IPS-18c (cell line): Measurements from ENCODE around the gene OR6C6.
"Not testable (repeated sequence)": the region's sequence is repeated elsewhere in the genome, so short reads cannot be mapped to it uniquely, and the experiment has no call there.

Source experiments
- H3K4me3 ChIP-seq: 2 replicates; pipeline ENCODE4 v1.7.0; 2013; ENCODE audit warnings: low read depth, mild to moderate bottlenecking, low read length, moderate library complexity; ENCODE audit not compliant: insufficient read depth
- H3K9me3 ChIP-seq: one replicate; pipeline ENCODE4 v1.6.1; 2013; ENCODE audit warnings: mild to moderate bottlenecking, low read length, moderate library complexity; ENCODE audit not compliant: control insufficient read depth, insufficient read depth

The OR6C6 gene

DNA sequence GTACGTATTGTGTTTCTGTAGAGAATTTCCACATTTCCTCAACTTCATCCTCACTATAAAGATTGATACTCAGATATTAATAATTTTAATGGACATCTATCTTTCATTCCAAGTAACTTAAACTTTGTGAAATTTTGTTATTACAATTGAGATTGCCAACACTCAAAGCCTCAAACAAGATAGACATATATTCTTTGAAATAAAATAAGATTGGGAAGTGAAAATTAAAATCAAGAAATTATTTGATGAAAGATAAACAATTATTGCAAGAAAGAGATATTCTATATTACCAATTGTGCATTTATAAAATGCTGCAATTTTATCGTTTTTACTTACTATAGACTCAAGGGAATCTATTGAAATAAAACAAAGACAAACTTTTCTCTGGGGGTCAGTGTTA lies at the start of gene OR6C6:
OR6C6 (minus strand) TSS at position 101 of the 400 bp plus-strand sequence. CDS start 1,337 bp downstream, outside the sequence.
- Histone ChIP-seq H3K9me3 (no peaks in the 10 kb centered on the region), H3K4me3 (no peak within 1 kb of the TSS)

DNA sequence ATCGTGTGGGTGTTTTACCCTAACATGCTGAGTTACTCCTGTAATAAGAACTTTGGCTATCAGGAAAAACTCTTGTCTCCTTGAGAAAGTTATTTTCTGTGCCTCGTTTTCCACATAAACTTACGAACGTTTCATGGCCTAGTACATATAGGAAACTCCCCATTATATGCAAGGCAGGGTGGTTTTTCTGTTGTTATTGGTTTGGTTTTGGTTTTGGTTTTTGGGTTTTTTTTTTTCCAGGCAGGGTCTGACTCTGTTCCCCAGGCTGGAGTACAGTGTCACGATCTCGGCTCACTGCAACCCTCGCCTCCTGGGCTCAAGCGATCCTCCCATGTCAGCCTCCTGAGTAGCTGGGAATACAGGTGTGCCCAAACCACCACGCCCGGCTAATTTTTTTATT lies 39.6 kb upstream of the OR6C6 start:
- no peaks in the 10 kb centered on the region for H3K9me3 ChIP-seq

DNA sequence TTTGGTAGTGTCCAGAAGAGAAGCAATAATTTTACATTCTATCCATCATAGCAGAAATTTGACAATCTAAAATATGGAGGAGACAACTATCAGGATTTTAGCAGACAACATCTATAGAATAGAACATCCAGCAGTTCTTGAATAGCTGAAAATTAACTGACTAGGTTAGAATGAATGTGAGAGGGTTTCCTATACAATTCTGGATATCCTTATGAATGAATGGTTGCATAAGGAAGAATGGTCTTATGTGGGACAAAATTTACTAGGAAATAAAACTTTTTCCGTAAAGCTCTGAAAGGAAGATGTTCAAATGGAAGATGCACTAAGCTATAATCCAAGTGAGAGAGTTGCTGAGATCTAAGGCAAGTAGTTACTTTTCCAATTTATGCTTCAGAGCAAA lies 34.1 kb upstream of the OR6C6 start, which contains the start of gene OR6C3:
OR6C3 (plus strand) TSS at position 301 of the 400 bp plus-strand sequence. CDS start 955 bp downstream, outside the sequence.
- H3K9me3 ChIP-seq = no peaks in the 10 kb centered on the region
- H3K4me3 ChIP-seq = no peak within 1 kb of the TSS

More for the DNA sequence above, 39.6 kb upstream of the OR6C6 start:
- no peak overlapping the region for H3K4me3 ChIP-seq

DNA sequence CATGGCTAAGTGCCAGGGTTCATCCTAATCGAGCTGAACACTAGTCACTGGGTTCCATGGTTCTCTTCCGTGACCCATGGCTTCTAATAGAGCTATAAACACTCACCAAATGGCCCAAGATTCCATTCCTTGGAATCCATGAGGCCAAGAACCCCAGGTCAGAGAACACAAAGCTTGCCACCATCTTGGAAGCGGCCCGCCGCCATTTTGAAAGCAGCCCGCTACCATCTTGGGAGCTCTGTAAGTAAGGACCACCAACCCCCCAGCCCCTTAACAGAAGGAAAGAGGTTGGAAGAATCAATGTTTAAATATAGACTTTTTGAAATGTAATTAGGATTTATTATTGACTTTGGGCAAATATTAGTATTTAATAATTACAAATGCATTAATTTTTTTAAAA lies 29.4 kb upstream of the OR6C6 start:
- not testable (repeated sequence) for H3K4me3 ChIP-seq, H3K9me3 ChIP-seq

DNA sequence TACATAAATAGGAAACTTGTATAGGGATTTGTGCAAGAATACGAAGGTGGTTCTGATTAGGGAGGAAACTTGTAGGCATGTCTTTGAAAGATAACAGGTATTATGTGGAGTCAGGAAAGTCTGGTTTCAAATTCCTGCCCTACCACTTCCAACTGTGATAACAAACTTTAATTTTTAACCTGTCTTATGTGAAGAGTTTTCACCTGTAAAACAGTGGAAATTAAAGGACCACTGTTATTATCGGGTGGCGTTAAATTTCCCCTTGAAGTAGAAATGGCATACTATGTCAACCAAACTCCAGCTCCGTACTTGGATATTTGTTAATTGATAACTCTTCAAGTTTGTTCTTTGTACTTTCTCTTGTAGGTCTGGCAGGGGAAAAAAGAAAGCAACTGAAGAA lies 23.8 kb upstream of the OR6C6 start:
- no peaks in the 10 kb centered on the region for H3K9me3 ChIP-seq
- H3K4me3 ChIP-seq = no peak overlapping the region

DNA sequence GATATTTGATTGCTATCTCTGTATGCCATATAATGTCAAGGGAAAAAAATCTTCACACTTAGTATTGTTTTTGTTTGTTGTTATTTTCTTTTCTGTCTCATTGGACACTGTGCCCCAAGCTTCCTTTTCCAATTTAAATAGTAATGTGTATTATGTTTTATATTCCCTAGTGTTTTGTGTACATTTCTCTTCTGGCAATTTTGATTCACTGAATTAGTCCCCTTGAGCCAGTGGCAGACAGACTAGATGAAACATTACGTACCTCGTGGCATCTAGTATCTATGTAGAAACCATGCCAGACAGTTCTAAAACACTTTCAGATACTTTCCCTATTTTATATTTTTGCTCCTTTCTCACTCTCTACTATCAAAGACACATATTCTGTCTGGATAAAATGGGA lies 17.7 kb upstream of the OR6C6 start, which contains the start of gene OR6C1:
OR6C1 (plus strand) TSS at position 301 of the 400 bp plus-strand sequence. CDS start 6,257 bp downstream, outside the sequence.
- no peaks in the 10 kb centered on the region for H3K9me3 ChIP-seq
- no peak within 1 kb of the TSS for H3K4me3 ChIP-seq

DNA sequence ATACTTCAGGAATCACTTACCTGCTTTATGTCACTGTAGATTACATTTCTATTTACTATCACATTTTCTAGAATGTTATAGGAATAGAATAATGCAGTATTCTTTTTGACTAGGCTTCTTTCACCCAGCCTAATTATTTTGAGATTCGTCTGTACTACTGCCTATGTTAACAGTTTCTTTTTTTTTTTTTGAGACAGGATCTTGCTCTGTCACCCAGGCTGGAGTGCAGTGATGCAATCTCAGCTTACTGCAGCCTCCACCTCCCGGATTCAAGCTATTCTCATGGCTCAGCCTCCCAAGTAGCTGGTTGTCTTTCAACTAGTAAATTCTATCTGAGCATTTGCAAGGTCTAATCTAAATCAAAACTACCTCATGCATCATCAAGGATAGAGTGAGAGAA lies 6.4 kb downstream of the OR6C6 start:
- no peaks in the 10 kb centered on the region for H3K9me3 ChIP-seq

DNA sequence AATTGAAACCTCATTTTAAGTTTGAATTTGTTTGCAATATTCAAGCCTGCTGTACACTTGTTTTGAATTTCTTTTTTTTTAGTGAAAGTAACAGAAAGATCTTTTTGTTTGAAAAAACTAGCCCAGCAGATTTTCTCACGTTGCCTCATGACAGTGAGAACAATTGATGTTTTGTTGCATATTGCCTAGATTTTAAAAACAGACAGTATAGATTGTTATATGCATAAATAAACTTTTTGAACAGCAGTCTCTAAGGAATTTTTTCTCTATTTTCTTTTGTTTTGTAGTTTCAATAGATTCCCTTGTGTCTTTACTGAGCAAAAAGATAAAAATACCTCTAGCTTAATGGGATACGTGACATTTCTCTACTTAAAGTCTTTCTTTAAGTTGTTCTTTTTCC lies 15.4 kb downstream of the OR6C6 start:
- H3K4me3 ChIP-seq = no peak overlapping the region
- no peaks in the 10 kb centered on the region for H3K9me3 ChIP-seq

More for the DNA sequence above, 6.4 kb downstream of the OR6C6 start:
- H3K4me3 ChIP-seq = no peak overlapping the region

DNA sequence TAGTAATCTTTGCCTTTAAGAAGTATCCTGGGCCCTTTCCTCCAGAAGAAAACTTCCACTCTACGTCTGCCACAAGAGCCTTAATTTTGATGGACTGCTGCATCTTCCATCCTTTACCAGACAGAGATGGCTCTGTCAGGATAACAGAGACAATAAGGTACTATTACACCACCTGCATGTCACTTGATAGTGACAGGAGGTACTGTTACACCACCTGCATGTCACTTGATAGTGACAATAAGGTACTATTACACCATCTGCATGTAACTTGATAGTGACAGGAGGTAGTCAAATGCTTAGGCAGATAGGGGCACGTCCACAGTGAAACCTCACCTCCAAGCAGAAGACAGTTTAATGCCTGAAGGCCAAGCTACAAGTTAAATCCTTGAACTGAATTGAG lies 38.1 kb downstream of the OR6C6 start:
- no peaks in the 10 kb centered on the region for H3K9me3 ChIP-seq
- H3K4me3 ChIP-seq = no peak overlapping the region

DNA sequence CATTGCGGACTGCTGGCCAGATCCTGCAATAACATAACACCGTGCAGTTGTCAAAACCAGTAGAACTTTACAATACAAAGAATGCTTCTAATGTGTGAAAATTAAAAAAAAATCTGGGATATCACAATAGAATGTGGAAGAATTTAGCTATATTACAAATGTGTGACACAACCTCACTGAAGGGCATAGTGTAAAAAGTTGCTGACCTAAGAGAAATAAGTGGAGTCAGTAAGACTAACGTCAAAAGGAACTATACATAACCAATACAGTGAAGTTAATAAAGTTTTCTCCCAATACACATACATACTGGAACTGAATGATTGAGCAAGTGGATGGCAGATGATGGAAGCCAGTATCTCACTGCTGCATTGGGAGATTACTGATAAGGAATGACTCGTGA lies 39.5 kb downstream of the OR6C6 start:
- no peak overlapping the region for H3K4me3 ChIP-seq
- H3K9me3 ChIP-seq = no peaks in the 10 kb centered on the region

DNA sequence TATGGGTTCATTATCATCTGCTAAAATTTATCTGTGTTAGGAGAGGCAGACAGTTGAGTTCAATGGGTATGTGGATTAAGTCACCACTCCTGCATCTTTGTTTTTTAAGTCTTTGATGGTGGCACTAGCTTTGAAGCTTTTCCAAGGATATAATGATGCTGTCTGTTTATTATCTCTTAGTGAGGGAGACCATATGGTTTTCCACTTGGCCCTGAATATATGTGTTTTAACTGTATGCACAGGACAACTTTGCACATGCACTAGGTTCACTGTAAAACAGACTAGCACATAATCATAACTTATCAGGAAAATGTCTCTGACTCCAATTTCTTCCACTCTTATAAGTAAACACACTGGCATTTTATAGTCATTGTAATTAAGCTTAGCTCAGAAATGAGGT lies 43.1 kb downstream of the OR6C6 start:
- no peaks in the 10 kb centered on the region for H3K9me3 ChIP-seq
- no peak overlapping the region for H3K4me3 ChIP-seq

DNA sequence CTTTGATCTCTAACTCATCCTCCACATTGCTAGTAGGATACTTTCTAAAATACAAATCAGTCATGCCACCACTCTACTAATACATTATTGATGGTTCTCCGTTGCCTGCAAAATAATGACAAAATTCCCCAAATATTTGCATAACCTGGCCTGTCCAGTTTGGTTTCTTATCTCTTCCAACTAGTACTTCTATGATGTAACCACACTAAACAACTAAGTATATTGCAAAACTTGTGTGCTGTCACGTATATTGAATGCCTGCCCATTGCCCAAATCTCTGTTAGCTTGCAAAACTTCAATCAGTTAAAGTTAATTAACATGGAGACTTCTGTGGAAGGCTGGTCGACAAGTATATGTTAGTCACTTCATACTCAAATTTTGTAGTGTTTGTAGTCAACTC lies 45.4 kb downstream of the OR6C6 start:
- no peak overlapping the region for H3K4me3 ChIP-seq

DNA sequence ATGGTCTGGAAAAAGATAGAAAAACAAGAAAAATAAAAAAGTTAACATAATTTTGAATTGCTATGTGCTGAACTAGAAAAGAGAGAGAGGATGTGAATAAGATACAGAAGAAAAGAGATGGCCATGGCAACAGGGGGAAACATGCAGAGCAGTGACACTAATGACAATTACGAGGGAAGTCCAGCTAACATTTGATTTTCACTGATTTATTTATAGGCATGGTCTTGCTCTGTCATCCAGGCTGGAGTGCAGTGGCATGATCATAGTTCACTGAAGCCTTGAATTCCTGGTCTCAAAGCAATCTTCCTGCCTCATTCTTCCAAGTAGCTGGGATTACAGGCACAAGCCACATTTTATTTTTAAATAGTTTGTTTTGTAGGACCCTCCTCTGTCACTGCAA lies 50.2 kb downstream of the OR6C6 start:
- Histone ChIP-seq H3K4me3 (no peak overlapping the region), H3K9me3 (no peaks in the 10 kb centered on the region)

More for the DNA sequence above, 45.4 kb downstream of the OR6C6 start:
- no peaks in the 10 kb centered on the region for H3K9me3 ChIP-seq

DNA sequence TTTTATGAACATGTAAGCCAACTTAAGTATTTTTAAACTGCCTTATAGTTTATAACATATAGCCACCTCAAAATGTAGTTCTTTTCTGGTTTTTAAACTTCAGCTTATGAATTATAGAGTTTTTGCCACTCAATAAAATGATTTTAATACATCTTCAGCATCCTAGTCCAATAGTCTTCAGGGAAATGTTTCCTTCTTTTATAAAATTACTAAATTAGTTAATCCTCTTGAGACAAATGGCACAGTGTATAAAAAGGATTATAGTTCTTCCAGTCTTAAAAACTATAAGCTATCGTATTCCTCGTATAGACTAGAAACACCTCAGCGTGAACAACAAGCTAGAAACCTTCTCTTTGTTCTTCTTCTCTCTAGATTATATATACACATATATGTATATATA lies 52.1 kb downstream of the OR6C6 start, which contains the start of gene OR6C74:
OR6C74 (plus strand) TSS at position 301 of the 400 bp plus-strand sequence. CDS start 2,679 bp downstream, outside the sequence.
- Histone ChIP-seq H3K4me3 (no peak within 1 kb of the TSS), H3K9me3 (no peaks in the 10 kb centered on the region)
